Measurements from ENCODE around the gene PCNX2. TPM values are rescaled to one million over a fixed set of nuclear protein-coding genes. Genes with fewer than 3 reads are reported as not detected.

Gene PCNX2
- total and polyA plus RNA-seq, 2 of the 13 experiments (the other 11 are each of a cell fraction or from before 2014, with no cell fraction given) = 0.11 to 0.42 TPM

GRCh38 chr1:232950197-232951176, 345.0 kb downstream of the PCNX2 start, which contains the start of gene NTPCR (continued):
- TF ChIP-seq HINFP (CRISPR knock-in tag; IDR thresholded peaks at IDR 0.05; ENCODE audit: low read depth) (0 out of 2 replicates have a peak, but pooled peaks have one; percentile 34), SSRP1 (CRISPR knock-in tag; IDR thresholded peaks at IDR 0.05) (no peak), PRDM4 (CRISPR knock-in tag; IDR thresholded peaks at IDR 0.05; ENCODE audit: borderline replicate concordance) (no peak), MAFF (IDR thresholded peaks at IDR 0.05; ENCODE audit: low read depth, low read length) (no peak), ZBTB10 (CRISPR knock-in tag; IDR thresholded peaks at IDR 0.05; ENCODE audit: borderline replicate concordance) (no peak), RBFOX2 (IDR thresholded peaks at IDR 0.05; ENCODE audit: low read depth, low read length) (peak; percentile 80), KDM2A (CRISPR knock-in tag; IDR thresholded peaks at IDR 0.05; ENCODE audit: borderline replicate concordance, low read depth) (peak; percentile 50; the same call in 1 of the 2 replicates), MYC (CRISPR knock-in tag; IDR thresholded peaks at IDR 0.05; ENCODE audit: borderline replicate concordance) (no peak; the same call in 1 of the 2 replicates), TBL1XR1 (IDR thresholded peaks at IDR 0.05; ENCODE audit: borderline replicate concordance, low read length, partially characterized antibody) (no peak), ZNF780A (CRISPR knock-in tag; IDR thresholded peaks at IDR 0.05) (no peak), PBX2 (CRISPR knock-in tag; IDR thresholded peaks at IDR 0.05) (no peak), ZBTB3 (CRISPR knock-in tag; IDR thresholded peaks at IDR 0.05; ENCODE audit: borderline replicate concordance, low read depth) (no peak), TRAFD1 (CRISPR knock-in tag; IDR thresholded peaks at IDR 0.05; ENCODE audit: borderline replicate concordance) (no peak), MXD3 (CRISPR knock-in tag; IDR thresholded peaks at IDR 0.05) (0 out of 2 replicates have a peak, but pooled peaks have one; percentile 34), CREM (IDR thresholded peaks at IDR 0.05) (no peak), CREM (CRISPR knock-in tag; IDR thresholded peaks at IDR 0.05) (no peak), PRMT3 (CRISPR knock-in tag; IDR thresholded peaks at IDR 0.05; ENCODE audit: borderline replicate concordance, low read depth) (no peak)
